ENCODE data around the gene ANGPTL2.

Gene ANGPTL2

DNA sequence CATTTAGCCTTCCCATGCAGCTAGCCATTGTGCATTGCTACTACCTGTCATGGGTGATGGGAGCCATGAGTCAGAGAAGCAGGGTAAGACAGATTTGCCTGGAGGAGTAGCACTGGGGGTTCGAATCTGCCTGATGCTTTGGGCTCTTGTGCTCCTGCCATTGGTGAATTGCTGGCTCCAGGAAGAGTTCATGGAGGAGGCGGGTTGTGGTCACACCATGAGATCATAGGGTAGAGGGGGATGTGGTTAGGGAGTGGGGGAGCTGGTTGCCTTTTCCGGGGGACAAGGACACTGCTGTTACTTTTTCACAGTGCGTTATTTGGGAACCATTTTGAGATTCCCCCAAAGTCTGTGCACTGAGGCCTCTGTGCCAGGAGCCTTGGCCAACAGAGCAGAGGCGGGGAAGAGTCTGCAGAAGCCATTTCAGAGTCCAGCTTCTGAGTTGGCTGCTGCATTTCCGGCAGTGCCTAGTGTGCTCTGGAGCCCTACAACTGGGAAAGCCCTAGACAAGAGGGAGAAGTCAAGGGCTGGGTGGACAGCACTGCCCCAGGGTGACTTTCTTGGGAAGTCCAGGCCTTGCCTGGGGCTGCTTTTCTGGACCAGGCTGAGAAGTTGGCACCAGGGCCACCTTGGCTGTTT is 6.2 kb downstream of the ANGPTL2 start:
- no peak for DNase-seq

DNA sequence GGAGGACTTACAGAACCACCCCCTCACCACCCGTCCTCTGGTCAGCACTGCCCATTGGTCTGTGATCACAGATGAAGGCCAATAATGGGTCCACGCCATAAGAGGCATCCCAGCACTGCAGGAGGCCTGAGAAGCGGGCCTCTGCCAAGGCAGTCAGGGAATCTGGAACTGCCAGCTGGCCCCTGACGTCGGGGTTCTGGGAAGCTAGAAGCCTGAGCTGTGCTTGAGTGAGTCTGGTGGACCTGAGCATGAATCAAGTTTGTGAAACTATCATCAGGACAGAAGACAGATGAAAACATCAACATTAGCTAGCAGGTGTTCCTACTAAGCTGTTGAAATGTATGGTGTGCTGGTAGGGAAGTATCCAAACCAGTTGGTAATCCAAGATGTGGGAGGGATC is 7.8 kb downstream of the ANGPTL2 start:
- DNase-seq: no peak

GRCh38 chr9:127113191-127113972 is 9.1 kb downstream of the ANGPTL2 start:
- DNase-seq: no peak

- DNase-seq: no peak
Observed at GRCh38 chr9:127112735-127113161, 9.7 kb downstream of the ANGPTL2 start.

DNA sequence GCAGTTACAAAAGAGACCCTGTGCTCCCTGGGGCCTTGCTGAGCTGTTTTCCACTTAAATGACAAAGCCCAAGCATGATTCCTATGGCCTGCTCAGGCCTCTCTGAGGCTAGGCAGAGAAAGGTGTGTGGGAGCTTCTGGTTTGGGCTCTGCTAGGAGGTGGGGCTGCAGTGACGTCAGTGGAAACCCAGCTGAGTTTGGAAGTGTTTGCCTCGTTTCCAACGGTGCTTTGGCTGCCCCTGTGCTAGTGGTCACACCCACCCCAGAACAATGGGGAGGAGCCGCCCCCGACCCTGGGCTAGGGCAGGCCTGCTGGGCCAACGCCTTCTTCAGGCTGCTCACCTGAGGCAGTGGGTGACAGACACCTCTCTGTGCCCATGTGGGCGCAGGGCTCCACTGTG is 10.4 kb downstream of the ANGPTL2 start:
- DNase-seq: no peak

GRCh38 chr9:127109212-127109711 is 13.2 kb downstream of the ANGPTL2 start:
- DNase-seq: no peak

DNA sequence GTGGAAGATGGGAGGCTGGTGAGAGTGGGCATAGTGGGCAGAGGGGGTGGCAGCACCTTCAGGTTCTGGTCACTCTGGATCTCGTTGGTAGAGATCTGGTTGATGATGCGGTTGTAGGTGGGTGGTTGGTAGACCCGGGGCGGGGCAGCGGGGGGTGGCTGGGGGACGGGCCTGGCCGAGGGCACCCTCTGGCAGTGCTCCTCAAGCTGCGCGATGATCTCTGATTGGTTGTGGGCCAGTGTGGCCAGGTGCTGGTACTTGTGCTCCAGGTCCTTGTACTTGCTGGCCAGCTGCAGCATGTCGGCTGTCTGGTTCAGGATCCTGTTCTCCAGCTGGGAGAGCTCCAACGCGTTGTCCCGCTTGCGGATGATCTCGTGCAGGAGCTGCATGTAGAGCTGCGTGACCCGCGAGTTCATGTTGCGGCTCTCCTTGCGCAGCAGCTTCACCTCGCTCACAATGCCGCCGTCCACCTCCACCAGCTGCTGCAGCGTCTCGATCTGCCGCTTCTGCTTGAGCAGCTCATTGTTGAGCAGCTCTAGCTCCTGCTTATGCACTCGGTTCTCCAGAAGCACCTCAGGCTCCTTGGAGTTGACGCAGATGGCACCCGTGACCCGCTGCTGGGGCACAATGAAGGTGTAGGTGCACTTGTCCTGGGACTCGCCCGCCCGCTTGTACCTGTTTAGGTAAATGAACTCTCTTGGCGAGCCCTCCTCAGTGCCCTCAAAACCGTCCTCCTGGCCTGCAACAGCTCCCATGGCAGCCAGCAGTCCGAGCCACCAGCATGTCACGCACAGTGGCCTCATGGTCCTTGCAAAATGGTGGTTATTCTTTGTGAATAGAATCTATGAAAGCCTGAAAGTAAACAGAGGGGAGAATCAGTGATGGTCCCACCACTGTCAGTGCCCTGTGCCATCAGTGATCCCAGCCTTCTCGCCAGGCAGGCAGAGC is 14.2 kb downstream of the ANGPTL2 start:
- DNase-seq: no peak

GRCh38 chr9:127107171-127107928 is 15.1 kb downstream of the ANGPTL2 start:
- DNase-seq: no peak

GRCh38 chr9:127106466-127106855 is 16.0 kb downstream of the ANGPTL2 start:
- no peak for DNase-seq

- DNase-seq: no peak
Observed at GRCh38 chr9:127105805-127106465, 16.5 kb downstream of the ANGPTL2 start.

- no peak for DNase-seq
Observed at GRCh38 chr9:127104581-127105311, 17.7 kb downstream of the ANGPTL2 start.

GRCh38 chr9:127102788-127103187 is 19.6 kb downstream of the ANGPTL2 start:
- no peak for DNase-seq

DNA sequence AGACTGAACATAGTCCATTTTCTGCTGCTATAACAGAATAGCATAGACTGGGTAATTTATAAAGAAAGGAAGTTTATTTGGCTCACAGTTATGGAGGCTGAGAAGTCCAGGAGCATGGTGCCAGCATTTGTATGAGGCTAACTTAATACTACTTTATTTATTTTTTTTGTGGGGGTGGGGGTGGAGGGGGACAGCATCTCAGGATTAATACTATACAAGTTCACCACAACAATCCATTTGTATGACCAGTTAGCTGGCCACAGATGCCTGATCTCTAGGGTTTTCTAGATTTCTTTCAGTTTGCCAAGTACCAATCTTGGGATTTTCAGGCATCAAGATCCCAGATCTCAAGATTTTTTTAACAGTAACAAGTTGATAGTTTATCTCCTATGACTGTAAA is 20.3 kb downstream of the ANGPTL2 start:
- DNase-seq: no peak

DNA sequence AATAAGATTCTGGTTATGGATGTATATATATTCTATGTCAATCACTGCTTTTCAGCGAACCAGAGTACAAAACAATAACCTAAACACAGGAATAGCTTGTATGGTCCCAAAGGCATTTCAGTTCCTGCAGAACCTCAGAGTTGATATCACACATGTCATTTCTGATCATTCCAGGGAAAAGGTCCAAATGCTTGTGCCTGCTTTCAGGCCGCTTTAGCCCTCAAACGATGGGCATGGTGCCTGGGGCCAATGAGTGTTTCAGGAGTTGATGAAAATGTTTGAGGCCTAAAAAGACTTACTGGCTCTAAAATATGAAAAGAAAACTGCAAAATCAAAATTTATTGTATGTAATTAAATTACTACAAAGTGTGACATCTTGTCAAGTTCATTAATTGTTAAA is 22.8 kb downstream of the ANGPTL2 start:
- no peak for DNase-seq

DNA sequence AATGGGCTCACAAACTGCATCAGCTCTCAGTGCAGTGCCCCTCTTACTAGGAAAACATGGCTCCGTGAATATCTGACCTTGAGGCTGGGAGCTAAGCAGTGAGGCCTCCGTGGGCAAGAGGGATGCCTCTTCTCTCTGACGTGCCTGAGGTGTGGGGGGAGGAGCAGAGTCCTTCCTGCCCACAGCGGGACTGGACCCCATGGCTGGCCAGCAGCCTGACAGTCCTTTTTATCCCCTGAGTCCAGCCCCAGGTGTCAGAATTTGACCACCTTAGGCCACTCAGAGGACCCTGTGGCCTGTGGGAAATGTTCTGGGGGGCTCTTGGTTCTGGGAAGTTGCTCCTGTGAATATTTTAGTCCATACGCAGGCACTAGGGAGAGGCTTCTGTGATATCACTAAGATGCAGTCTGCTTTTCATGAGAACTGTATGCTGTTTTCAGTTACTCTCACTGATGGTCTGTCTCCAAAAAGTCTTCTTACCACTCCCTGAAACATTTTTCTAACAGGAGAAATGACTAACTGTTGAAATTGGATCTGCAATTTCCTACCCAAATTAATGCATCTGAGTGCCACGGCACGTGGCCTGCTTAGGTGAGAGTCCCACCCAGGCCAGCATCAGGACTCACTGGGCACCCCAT is 23.4 kb downstream of the ANGPTL2 start:
- no peak for DNase-seq

DNA sequence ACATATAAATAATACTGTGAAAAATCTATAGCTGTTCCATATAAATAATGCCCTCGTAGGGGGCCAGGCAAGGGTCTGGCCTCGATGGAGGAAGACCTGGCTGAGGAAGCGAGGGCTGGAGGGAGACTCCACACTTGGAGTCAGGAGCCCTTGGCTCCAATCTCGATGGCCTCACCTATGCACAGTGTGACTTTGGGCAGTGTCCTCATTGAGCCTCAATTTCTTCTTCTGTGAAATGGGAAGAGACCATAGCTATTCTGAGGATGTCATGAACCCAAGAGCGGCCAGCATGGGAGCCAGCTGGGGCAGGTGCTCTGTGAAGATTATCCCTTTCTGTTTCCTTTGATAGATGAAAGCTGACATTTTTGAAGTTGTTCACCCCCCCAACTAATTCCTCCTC is 24.8 kb downstream of the ANGPTL2 start:
- no peak for DNase-seq

- no peak for DNase-seq
Observed at GRCh38 chr9:127096208-127096607, 26.2 kb downstream of the ANGPTL2 start.

GRCh38 chr9:127095411-127095810 is 27.0 kb downstream of the ANGPTL2 start:
- DNase-seq: no peak

- no peak for DNase-seq
Observed at GRCh38 chr9:127093319-127094020, 29.0 kb downstream of the ANGPTL2 start.

- no peak for DNase-seq
Observed at GRCh38 chr9:127092041-127092608, 30.3 kb downstream of the ANGPTL2 start.

All from bone marrow (tissue), 2 donors.